ENCODE data around the gene RPL29. TPM values are rescaled to one million over a fixed set of nuclear protein-coding genes. Genes with fewer than 3 reads are reported as not detected.

Gene RPL29
- total and polyA plus RNA-seq, 2 donors (not counting 3 experiments of a cell fraction or from before 2014, with no cell fraction given) = 1,236 to 2,177 TPM

DNA sequence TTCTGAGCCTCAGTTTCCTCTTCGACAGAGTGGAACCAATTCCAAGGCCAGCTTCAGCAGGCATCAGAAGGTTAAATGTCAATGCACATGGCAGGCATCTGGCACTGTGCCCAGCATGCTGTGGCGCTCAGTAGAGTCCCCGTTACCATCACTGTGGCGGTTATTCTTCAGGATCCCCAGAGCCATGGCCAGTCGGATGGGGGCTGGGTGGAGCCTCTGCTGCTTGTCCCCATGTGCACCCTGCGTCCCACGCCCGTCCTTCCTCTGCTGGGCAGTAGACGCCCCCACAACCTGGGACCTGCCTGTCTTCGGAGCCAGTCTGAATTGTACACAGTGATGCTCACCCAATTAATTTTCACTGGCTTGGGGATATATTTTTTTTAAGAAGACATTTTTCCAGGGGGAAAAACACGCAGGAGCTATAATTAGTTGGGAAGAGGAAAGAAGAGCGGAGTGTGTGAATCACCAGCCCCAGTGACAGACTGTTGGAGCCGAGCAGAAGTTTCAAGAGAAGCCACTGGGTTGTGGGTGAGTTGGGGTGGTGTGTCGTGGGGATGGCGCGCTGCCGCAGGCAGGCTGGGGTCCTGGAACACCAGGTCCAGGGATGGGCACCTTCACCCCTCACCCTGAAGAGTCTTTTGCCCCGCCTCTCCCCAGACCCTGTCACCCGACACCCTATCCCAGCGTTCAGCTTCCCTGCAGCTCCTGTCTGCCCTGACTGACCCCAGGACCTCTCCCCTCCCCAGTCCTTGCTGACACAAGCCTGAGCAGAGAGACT lies 26.8 kb upstream of the RPL29 start:
- dilution Hi-C loops (cut with MboI; ENCODE audit: extremely low pct_ligation_motif_present, low sequenced_read_pairs) (no loop called here), intact Hi-C loops (cut with micrococcal nuclease) (no loop called here)
- Histone ChIP-seq H3K4me2 (ENCODE audit: insufficient read depth, low read length) (no peak overlapping the region), H3K9me3 (replicated peaks; ENCODE audit: control insufficient read depth, insufficient read depth, low read length) (no peaks in the 10 kb centered on the region), H3K36me3 (ENCODE audit: control insufficient read depth in 2 of 2, extremely low read depth in 1 of 2, insufficient read depth in 2 of 2, low read length in 2 of 2) (no peaks in the 10 kb centered on the region), H3K27me3 (ENCODE audit: control insufficient read depth in 2 of 2, insufficient read depth in 2 of 2, low read length in 2 of 2) (no peaks in the 10 kb centered on the region), H4K20me1 (replicated peaks; ENCODE audit: control insufficient read depth, extremely low read depth, insufficient read depth, low read length) (no peaks in the 10 kb centered on the region), H3K9ac (replicated peaks; ENCODE audit: extremely low read depth, insufficient read depth, low read length) (no peak overlapping the region), H3K9me1 (replicated peaks; ENCODE audit: control insufficient read depth, extremely low read depth, insufficient read depth, low read length) (no peaks in the 10 kb centered on the region), H3K4me1 (ENCODE audit: control insufficient read depth, extremely low read depth, insufficient read depth, low read length) (peaks cover 3% of the 10 kb centered on the region), H3K27ac (ENCODE audit: insufficient read depth, low read depth, low read length) (no peak overlapping the region), H2AFZ (ENCODE audit: low read depth, low read length) (no peak overlapping the region), H3K4me3 (replicated peaks in 1 of 3; ENCODE audit: insufficient read depth in 1 of 3, low read depth in 1 of 3, low read length in 3 of 3) (no peak overlapping the region), H3K79me2 (ENCODE audit: control insufficient read depth, insufficient read depth, low read length) (no peaks in the 10 kb centered on the region)
- POLR2A ChIA-PET = no interaction called here
- CTCF ChIA-PET = interaction anchor here (0.7 to 1.8 kb wide), 6 partner anchors 10 to 100 kb away, joined by 3 to 5 read pairs (median 3); no protein-coding TSS in a partner anchor
- DNase-seq (ENCODE audit: low read depth, low spot score) (no peak), FAIRE-seq (no peak)
- no peak for TF ChIP-seq EZH2 (IDR thresholded peaks at IDR 0.05; ENCODE audit: borderline replicate concordance, low read depth, low read length, severe bottlenecking)
- no peak for TF ChIP-seq FOS (IDR thresholded peaks at IDR 0.05; ENCODE audit: borderline replicate concordance, insufficient read depth, low read length)
- TF ChIP-seq POLR2A (IDR thresholded peaks at IDR 0.05; ENCODE audit: low read depth, low read length) = no peak
- no peak for TF ChIP-seq MYC (IDR thresholded peaks at IDR 0.05; ENCODE audit: low read depth, low read length)
- TF ChIP-seq GATA2 (IDR thresholded peaks at IDR 0.05; ENCODE audit: insufficient read depth, insufficient read length, low read depth, low read length) = no peak
- TF ChIP-seq JUN (IDR thresholded peaks at IDR 0.05; ENCODE audit: borderline replicate concordance, insufficient read depth, insufficient read length, low read depth) = no peak
- TF ChIP-seq, protein P1, sequence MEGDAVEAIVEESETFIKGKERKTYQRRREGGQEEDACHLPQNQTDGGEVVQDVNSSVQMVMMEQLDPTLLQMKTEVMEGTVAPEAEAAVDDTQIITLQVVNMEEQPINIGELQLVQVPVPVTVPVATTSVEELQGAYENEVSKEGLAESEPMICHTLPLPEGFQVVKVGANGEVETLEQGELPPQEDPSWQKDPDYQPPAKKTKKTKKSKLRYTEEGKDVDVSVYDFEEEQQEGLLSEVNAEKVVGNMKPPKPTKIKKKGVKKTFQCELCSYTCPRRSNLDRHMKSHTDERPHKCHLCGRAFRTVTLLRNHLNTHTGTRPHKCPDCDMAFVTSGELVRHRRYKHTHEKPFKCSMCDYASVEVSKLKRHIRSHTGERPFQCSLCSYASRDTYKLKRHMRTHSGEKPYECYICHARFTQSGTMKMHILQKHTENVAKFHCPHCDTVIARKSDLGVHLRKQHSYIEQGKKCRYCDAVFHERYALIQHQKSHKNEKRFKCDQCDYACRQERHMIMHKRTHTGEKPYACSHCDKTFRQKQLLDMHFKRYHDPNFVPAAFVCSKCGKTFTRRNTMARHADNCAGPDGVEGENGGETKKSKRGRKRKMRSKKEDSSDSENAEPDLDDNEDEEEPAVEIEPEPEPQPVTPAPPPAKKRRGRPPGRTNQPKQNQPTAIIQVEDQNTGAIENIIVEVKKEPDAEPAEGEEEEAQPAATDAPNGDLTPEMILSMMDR (IDR thresholded peaks at IDR 0.05; ENCODE audit: extremely low read depth in 1 of 2, insufficient read depth in 1 of 2, low read depth in 1 of 2, low read length in 2 of 2) = no peak
- TF ChIP-seq POLR2AphosphoS5 (IDR thresholded peaks at IDR 0.05; ENCODE audit: insufficient read depth, low read depth, low read length) = no peak
- TF ChIP-seq, protein P2, sequence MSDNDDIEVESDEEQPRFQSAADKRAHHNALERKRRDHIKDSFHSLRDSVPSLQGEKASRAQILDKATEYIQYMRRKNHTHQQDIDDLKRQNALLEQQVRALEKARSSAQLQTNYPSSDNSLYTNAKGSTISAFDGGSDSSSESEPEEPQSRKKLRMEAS (IDR thresholded peaks at IDR 0.05; ENCODE audit: insufficient read depth, insufficient read length) = no peak
- no TSS peak for BruUV-seq (replicated peaks)

Data from endothelial cell of umbilical vein (primary cell).